ENCODE results near the gene GALNT18. TPM values are rescaled to one million over a fixed set of nuclear protein-coding genes. Genes with fewer than 3 reads are reported as not detected.
A peak's percentile ranks its signal among the peaks of the same experiment; 100 is the strongest.

The GALNT18 gene
- polyA plus RNA-seq, 1 experiment: 4.1 TPM

- no peak for TF ChIP-seq CTCF (IDR thresholded peaks at IDR 0.05; ENCODE audit: insufficient read depth, low read depth, low read length)
- DNase-seq (ENCODE audit: low read depth): no peak
- no peak overlapping the region for H3K4me3 ChIP-seq (ENCODE audit: low read depth, low read length)
- no peaks in the 10 kb centered on the region for H3K36me3 ChIP-seq (ENCODE audit: control insufficient read depth, insufficient read depth, low read length)
- H3K27me3 ChIP-seq (ENCODE audit: control insufficient read depth, insufficient read depth, low read length): peaks cover 3% of the 10 kb centered on the region
- POLR2A ChIA-PET: interaction anchor here (0.7 kb wide), 1 partner anchor 80 kb away, joined by 4 read pairs; no protein-coding TSS in a partner anchor
- CTCF ChIA-PET: no interaction called here
These were observed 4.3 kb upstream of the GALNT18 start for GRCh38 chr11:11626128-11626527.

- no peak for DNase-seq (ENCODE audit: low read depth)
- H3K27me3 ChIP-seq (ENCODE audit: control insufficient read depth, insufficient read depth, low read length): peaks cover 7% of the 10 kb centered on the region
- ChIA-PET CTCF (no interaction called here), POLR2A (no interaction called here)
- no peak for TF ChIP-seq CTCF (IDR thresholded peaks at IDR 0.05; ENCODE audit: insufficient read depth, low read depth, low read length)
- no peaks in the 10 kb centered on the region for H3K36me3 ChIP-seq (ENCODE audit: control insufficient read depth, insufficient read depth, low read length)
- H3K4me3 ChIP-seq (ENCODE audit: low read depth, low read length): no peak overlapping the region
These were observed 3.1 kb upstream of the GALNT18 start for GRCh38 chr11:11624926-11625325.

- DNase-seq (ENCODE audit: low read depth): no peak
- Histone ChIP-seq H3K36me3 (ENCODE audit: control insufficient read depth, insufficient read depth, low read length) (no peaks in the 10 kb centered on the region), H3K4me3 (ENCODE audit: low read depth, low read length) (no peak overlapping the region), H3K27me3 (ENCODE audit: control insufficient read depth, insufficient read depth, low read length) (peaks cover 7% of the 10 kb centered on the region)
- POLR2A ChIA-PET: no interaction called here
- CTCF ChIA-PET: no interaction called here
- no peak for TF ChIP-seq CTCF (IDR thresholded peaks at IDR 0.05; ENCODE audit: insufficient read depth, low read depth, low read length)
These were observed 2.4 kb upstream of the GALNT18 start for GRCh38 chr11:11624204-11624603.

- POLR2A ChIA-PET: interaction anchor here (0.6 kb wide), 1 partner anchor 728 kb away, joined by 3 read pairs; no protein-coding TSS in a partner anchor
- no peak for DNase-seq (ENCODE audit: low read depth)
- Histone ChIP-seq H3K4me3 (ENCODE audit: low read depth, low read length) (no peak overlapping the region), H3K27me3 (ENCODE audit: control insufficient read depth, insufficient read depth, low read length) (peaks cover 9% of the 10 kb centered on the region), H3K36me3 (ENCODE audit: control insufficient read depth, insufficient read depth, low read length) (no peaks in the 10 kb centered on the region)
- TF ChIP-seq CTCF (IDR thresholded peaks at IDR 0.05; ENCODE audit: insufficient read depth, low read depth, low read length): no peak
- CTCF ChIA-PET: interaction anchor here (1.1 kb wide), 1 partner anchor 9 kb away, joined by 3 read pairs; no protein-coding TSS in a partner anchor
These were observed 967 bp upstream of the GALNT18 start for GRCh38 chr11:11622772-11623171.

GRCh38 chr11:11622340-11622706 lies 518 bp upstream of the GALNT18 start:
- no peaks in the 10 kb centered on the region for H3K36me3 ChIP-seq (ENCODE audit: control insufficient read depth, insufficient read depth, low read length)
- DNase-seq (ENCODE audit: low read depth): no peak
- H3K4me3 ChIP-seq (ENCODE audit: low read depth, low read length): peak overlapping the region; percentile 17
- CTCF ChIA-PET: interaction anchor here (1.1 to 1.5 kb wide), 2 partner anchors 10 to 22 kb away, joined by 3 read pairs; no protein-coding TSS in a partner anchor
- H3K27me3 ChIP-seq (ENCODE audit: control insufficient read depth, insufficient read depth, low read length): peaks cover 9% of the 10 kb centered on the region
- TF ChIP-seq CTCF (IDR thresholded peaks at IDR 0.05; ENCODE audit: insufficient read depth, low read depth, low read length): no peak; the same call in 1 of the 2 replicates
- POLR2A ChIA-PET: no interaction called here
